ENCODE data around the gene KRTAP10-3.

DNA sequence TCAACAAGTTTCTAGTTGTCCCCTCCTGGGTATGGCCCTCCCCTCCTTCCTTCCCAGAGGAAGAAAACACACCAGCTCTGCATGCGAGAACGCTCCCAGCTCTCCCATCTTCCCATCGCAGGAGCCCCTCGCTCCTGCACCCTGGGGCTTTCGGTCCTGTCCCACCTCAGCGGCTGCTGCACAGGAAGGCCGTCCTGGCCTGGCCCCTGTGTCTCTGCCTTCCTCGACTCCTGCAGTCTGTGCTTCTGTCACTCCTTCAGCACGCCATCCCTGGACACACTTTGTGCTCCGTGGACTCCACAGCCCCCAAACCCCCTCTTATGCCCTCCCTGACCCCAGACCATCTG lies 41.8 kb downstream of the KRTAP10-3 start:
- no peak for TF ChIP-seq GATA2 (IDR thresholded peaks at IDR 0.05; ENCODE audit: low read depth, low read length)
- TF ChIP-seq GATA3 (IDR thresholded peaks at IDR 0.05; ENCODE audit: low read depth, low read length): no peak
